CD4-positive, alpha-beta T cell (primary cell): ENCODE results near the gene RAB23. TPM values are rescaled to one million over a fixed set of nuclear protein-coding genes. Genes with fewer than 3 reads are reported as not detected.

Experiments used
- ATAC-seq: fragments of 200-7000 bp; cut with Tn5 transposase; one replicate; pipeline ENCODE4 v1.10.0; 2022; ENCODE audit warnings: mild to moderate bottlenecking; ENCODE audit not compliant: poor library complexity
- CTCF ChIA-PET: fragments of 350-600 bp; sonication (Branson Sonifier 250); formaldehyde crosslinking; loops from one replicate; lab custom pipeline; 2021; ENCODE audit warnings: antibody characterized with exemption, inconsistent platforms; lab: Charles Lee
- POLR2A ChIA-PET: fragments of 350-600 bp; sonication (Branson Sonifier 250); formaldehyde crosslinking; loops from one replicate; lab custom pipeline; 2021; ENCODE audit warnings: antibody characterized with exemption, inconsistent platforms; lab: Charles Lee
- DNase-seq, 14 experiments: peaks; one replicate each; pipeline ENCODE4 v3.0.0-alpha.2; 2013 to 2020; ENCODE audit warnings: mixed read lengths in 2 of 14
- H3K27ac ChIP-seq, 2 donors: one replicate each; pipeline versions ENCODE4 v1.5.1 to v1.7.0; 2013; ENCODE audit warnings: low read length in 2 of 2, low read depth in 1 of 2, mild to moderate bottlenecking in 1 of 2
- H3K27me3 ChIP-seq, 2 experiments: 1 replicate in 1 of 2; 2 replicates in 1 of 2; pipeline versions ENCODE4 v1.6.1 to v1.7.0; 2013; ENCODE audit warnings: low read length in 2 of 2, control low read depth in 1 of 2, mild to moderate bottlenecking in 1 of 2, moderate library complexity in 1 of 2; ENCODE audit not compliant: insufficient read depth in 2 of 2, control insufficient read depth in 1 of 2
- H3K36me3 ChIP-seq: one replicate; pipeline ENCODE4 v1.6.1; 2013; ENCODE audit warnings: low read length, control low read depth; ENCODE audit not compliant: insufficient read depth
- H3K4me1 ChIP-seq: one replicate; pipeline ENCODE4 v1.6.1; 2013; ENCODE audit warnings: low read length, control low read depth; ENCODE audit not compliant: insufficient read depth
- H3K4me3 ChIP-seq: one replicate; pipeline ENCODE4 v1.5.1; 2013; ENCODE audit warnings: mild to moderate bottlenecking, low read length, moderate library complexity
- H3K9me3 ChIP-seq, 2 experiments: 1 replicate in 1 of 2; 2 replicates in 1 of 2; pipeline versions ENCODE4 v1.6.1 to v1.7.0; 2013; ENCODE audit warnings: low read length in 2 of 2, mild to moderate bottlenecking in 2 of 2, control low read depth in 1 of 2, moderate library complexity in 1 of 2; ENCODE audit not compliant: control insufficient read depth in 1 of 2, insufficient read depth in 1 of 2
- H3K27ac Mint-ChIP-seq: one replicate; pipeline ENCODE4 v1.8.0; 2020; ENCODE audit warnings: mixed read lengths
- H3K27me3 Mint-ChIP-seq: one replicate; pipeline ENCODE4 v1.8.0; 2021; ENCODE audit warnings: mixed read lengths
- H3K36me3 Mint-ChIP-seq: one replicate; pipeline ENCODE4 v1.8.0; 2021; ENCODE audit warnings: low read depth, mixed read lengths
- H3K4me1 Mint-ChIP-seq: one replicate; pipeline ENCODE4 v1.8.0; 2021; ENCODE audit warnings: low read depth, mixed read lengths
- H3K4me3 Mint-ChIP-seq: one replicate; pipeline ENCODE4 v1.8.0; 2020; ENCODE audit warnings: mild to moderate bottlenecking, mixed read lengths
- H3K9me3 Mint-ChIP-seq: one replicate; pipeline ENCODE4 v1.8.0; 2020; ENCODE audit warnings: mixed read lengths
- intact Hi-C, 2 experiments: fragments of 100-400 bp; cut with DNase I in 1 of 2; cut with micrococcal nuclease in 1 of 2; formaldehyde crosslinking; loops; one replicate each; pipeline versions ENCODE4 v1.15.1 to v1.9.0; 2023 to 2025; cut with DNase I, micrococcal nuclease
- polyA plus RNA-seq, 2 donors: library from polyadenylated mRNA; unstranded; fragments of 120-200 nt; gene quantifications; one replicate each; pipeline ENCODE4 v1.2.1, GENCODE V29; 2013
- total RNA-seq, 174 experiments: library from RNA in 2 of 174; stranded (reverse) in 2 of 174; gene quantifications; one replicate each; pipeline ENCODE4 v1.2.3 and lab custom pipeline; 2021 to 2026
- TF ChIP-seq, protein P1 (sequence below): fragments of 200-600 bp; IDR thresholded peaks from one replicate; pipeline ENCODE4 v1.8.0; 2022; ENCODE audit warnings: antibody characterized with exemption, mild to moderate bottlenecking

RAB23 gene
- total RNA-seq (under 1 TPM; 0.45 to 0.49 TPM), total RNA-seq (lab: John Stamatoyannopoulos, UW) (0.40 to 15.3 (median 4.5) reads per million in 172 experiments)
- polyA plus RNA-seq (2013, experiment 1 of 2), result 0.81 TPM
- 1.3 TPM for polyA plus RNA-seq (2013, experiment 2 of 2)

- Mint-ChIP-seq H3K4me3 (peak within 1 kb of the TSS; percentile 99), H3K36me3 (peaks cover 7% of the 10 kb centered on the region), H3K4me1 (peaks cover 14% of the 10 kb centered on the region), H3K9me3 (no peaks in the 10 kb centered on the region), H3K27me3 (peaks cover 17% of the 10 kb centered on the region), H3K27ac (peak within 1 kb of the TSS; percentile 67)
- ATAC-seq (peak; percentile 88), DNase-seq (peak; percentile 65 to 92 (median 80))
- POLR2A ChIA-PET, result interaction anchor here (0.8 to 2.1 kb wide), 7 partner anchors 9 to 65 kb away, joined by 3 to 17 read pairs (median 4); partner anchors contain the start of gene BAG2
- Histone ChIP-seq H3K27ac (no peak within 1 kb of the TSS), H3K9me3 (no peaks in the 10 kb centered on the region), H3K36me3 (no peaks in the 10 kb centered on the region), H3K27me3 (peaks cover 8 to 10% of the 10 kb centered on the region in 2 experiments), H3K4me3 (peak within 1 kb of the TSS; percentile 84), H3K4me1 (peaks cover 14% of the 10 kb centered on the region)
- TF ChIP-seq, protein P1, sequence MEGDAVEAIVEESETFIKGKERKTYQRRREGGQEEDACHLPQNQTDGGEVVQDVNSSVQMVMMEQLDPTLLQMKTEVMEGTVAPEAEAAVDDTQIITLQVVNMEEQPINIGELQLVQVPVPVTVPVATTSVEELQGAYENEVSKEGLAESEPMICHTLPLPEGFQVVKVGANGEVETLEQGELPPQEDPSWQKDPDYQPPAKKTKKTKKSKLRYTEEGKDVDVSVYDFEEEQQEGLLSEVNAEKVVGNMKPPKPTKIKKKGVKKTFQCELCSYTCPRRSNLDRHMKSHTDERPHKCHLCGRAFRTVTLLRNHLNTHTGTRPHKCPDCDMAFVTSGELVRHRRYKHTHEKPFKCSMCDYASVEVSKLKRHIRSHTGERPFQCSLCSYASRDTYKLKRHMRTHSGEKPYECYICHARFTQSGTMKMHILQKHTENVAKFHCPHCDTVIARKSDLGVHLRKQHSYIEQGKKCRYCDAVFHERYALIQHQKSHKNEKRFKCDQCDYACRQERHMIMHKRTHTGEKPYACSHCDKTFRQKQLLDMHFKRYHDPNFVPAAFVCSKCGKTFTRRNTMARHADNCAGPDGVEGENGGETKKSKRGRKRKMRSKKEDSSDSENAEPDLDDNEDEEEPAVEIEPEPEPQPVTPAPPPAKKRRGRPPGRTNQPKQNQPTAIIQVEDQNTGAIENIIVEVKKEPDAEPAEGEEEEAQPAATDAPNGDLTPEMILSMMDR, result no peak
- intact Hi-C loops, result loop anchor here (2.0 to 10.0 kb wide), 6 partner anchors 45 to 743 kb away; partner anchors contain the start of genes BAG2 (in 1 of the 2) and KIAA1586 (in 1 of the 2)
- CTCF ChIA-PET, result interaction anchor here (0.9 to 1.8 kb wide), 4 partner anchors 93 to 318 kb away, joined by 3 to 8 read pairs (median 3); partner anchors contain the start of genes KIAA1586 and PRIM2
Observed at GRCh38 chr6:57221936-57222742, at the start of gene RAB23. RAB23 (minus strand) TSS chr6:57222307; CDS start chr6:57210380, 11,927 bp downstream.

DNA sequence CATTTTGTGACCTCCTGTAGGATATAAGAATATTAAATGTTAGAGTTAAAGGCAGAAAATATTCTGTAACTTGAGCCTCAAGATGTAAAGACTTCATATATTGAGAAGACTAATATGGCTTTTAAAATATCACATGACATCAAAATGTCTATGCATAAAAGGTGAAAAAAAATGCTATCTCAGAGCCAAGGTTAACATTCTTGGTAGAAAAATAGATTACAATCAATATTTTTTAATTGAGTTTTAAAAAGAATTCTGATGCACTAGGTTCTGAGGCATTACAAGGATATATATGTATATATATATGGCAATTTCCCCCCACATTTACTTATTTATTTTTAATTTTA is 46.2 kb upstream of the RAB23 start:
- Mint-ChIP-seq H3K27ac (no peak overlapping the region), H3K27me3 (peaks cover 10% of the 10 kb centered on the region), H3K36me3 (no peaks in the 10 kb centered on the region), H3K4me1 (no peaks in the 10 kb centered on the region), H3K4me3 (no peak overlapping the region), H3K9me3 (no peaks in the 10 kb centered on the region)
- H3K36me3 ChIP-seq, result no peaks in the 10 kb centered on the region
- intact Hi-C loops, result loop anchor here in 1 of 2 experiments (1.0 kb wide), 1 partner anchor 48 kb away; no protein-coding TSS in a partner anchor
- H3K4me3 ChIP-seq, result no peak overlapping the region
- TF ChIP-seq, protein P1, result no peak
- DNase-seq (no peak), ATAC-seq (no peak)
- H3K27me3 ChIP-seq, result peaks cover 0 to 4% of the 10 kb centered on the region in 2 experiments
- H3K27ac ChIP-seq, result no peak overlapping the region
- ChIA-PET POLR2A (no interaction called here), CTCF (no interaction called here)
- H3K9me3 ChIP-seq, result no peaks in the 10 kb centered on the region
- no peaks in the 10 kb centered on the region for H3K4me1 ChIP-seq

GRCh38 chr6:57267586-57268293 is 45.6 kb upstream of the RAB23 start:
- ChIA-PET POLR2A (no interaction called here), CTCF (interaction anchor here (1.2 kb wide), 1 partner anchor 49 kb away, joined by 3 read pairs; no protein-coding TSS in a partner anchor)
- H3K27me3 Mint-ChIP-seq, result peaks cover 5% of the 10 kb centered on the region
- no peaks in the 10 kb centered on the region for H3K9me3 Mint-ChIP-seq
- Histone ChIP-seq H3K36me3 (no peaks in the 10 kb centered on the region), H3K27me3 (peaks cover 0 to 4% of the 10 kb centered on the region in 2 experiments), H3K4me1 (no peaks in the 10 kb centered on the region), H3K9me3 (no peaks in the 10 kb centered on the region), H3K27ac (no peak overlapping the region), H3K4me3 (no peak overlapping the region)
- ATAC-seq, result no peak
- TF ChIP-seq, protein P1, result peak; percentile 57
- H3K4me3 Mint-ChIP-seq, result no peak overlapping the region
- peak in 13 of 14 experiments; percentile 4 to 61 (median 23) for DNase-seq
- no peaks in the 10 kb centered on the region for H3K4me1 Mint-ChIP-seq
- H3K36me3 Mint-ChIP-seq, result no peaks in the 10 kb centered on the region
- intact Hi-C loops, result loop anchor here (1.0 to 2.0 kb wide), 2 partner anchors 49 kb away; partner anchors contain the start of gene PRIM2 (in 1 of the 2)
- H3K27ac Mint-ChIP-seq, result no peak overlapping the region
